GM12878 (cell line): ENCODE data around the gene COQ2. TPM values are rescaled to one million over a fixed set of nuclear protein-coding genes. Genes with fewer than 3 reads are reported as not detected.

Experiments used
- CBFB ChIP-seq: IDR thresholded peaks from 2 replicates; pipeline ENCODE4 v1.6.1; 2016; ENCODE audit warnings: antibody characterized with exemption, low read depth
- CEBPB ChIP-seq, 2 experiments: fragments of 150-350 bp in 1 of 2; IDR thresholded peaks; 2 replicates each; pipeline ENCODE4 v1.6.1; 2012 to 2014; ENCODE audit warnings: low read depth in 2 of 2, low read length in 2 of 2, borderline replicate concordance in 1 of 2, inconsistent platforms in 1 of 2
- CTCF ChIP-seq, 3 experiments: IDR thresholded peaks in 2 of 3; conservative IDR thresholded peaks in 1 of 3; 2 replicates each; pipeline ENCODE4 v1.5.1; 2011; ENCODE audit warnings: low read depth in 3 of 3, low read length in 3 of 3, mild to moderate bottlenecking in 3 of 3, control low read depth in 2 of 3, moderate library complexity in 2 of 3, inconsistent platforms in 1 of 3, mixed read lengths in 1 of 3; ENCODE audit not compliant: control insufficient read depth in 2 of 3, insufficient read depth in 1 of 3; ENCODE audit errors: extremely low read depth in 1 of 3
- EGR1 ChIP-seq, 2 experiments: IDR thresholded peaks; 1 replicate in 1 of 2; 2 replicates in 1 of 2; pipeline ENCODE4 v1.6.1; 2011 to 2012; ENCODE audit warnings: low read depth in 2 of 2, low read length in 2 of 2, borderline replicate concordance in 1 of 2, mild to moderate bottlenecking in 1 of 2, moderate library complexity in 1 of 2
- IRF4 ChIP-seq: IDR thresholded peaks from 2 replicates; pipeline ENCODE4 v1.6.1; 2011; ENCODE audit warnings: low read depth, low read length
- JUND ChIP-seq: IDR thresholded peaks from 2 replicates; pipeline ENCODE4 v1.6.1; 2012; ENCODE audit warnings: low read depth, mild to moderate bottlenecking, low read length, improper control_type of control experiment, moderate library complexity
- PRDM15 ChIP-seq: fragments of 450-650 bp; formaldehyde crosslinking; IDR thresholded peaks from 2 replicates; pipeline ENCODE4 v1.4.0; 2020; ENCODE audit warnings: mild to moderate bottlenecking, moderate library complexity
- RCOR1 ChIP-seq: conservative IDR thresholded peaks from 2 replicates; pipeline ENCODE4 v1.6.1; 2012; ENCODE audit warnings: low read depth, low read length, improper control_type of control experiment
- RFX5 ChIP-seq: IDR thresholded peaks from 2 replicates; pipeline ENCODE4 v1.6.1; 2011; ENCODE audit warnings: low read depth, low read length, improper control_type of control experiment
- SIN3A ChIP-seq: IDR thresholded peaks from 2 replicates; pipeline ENCODE4 v1.6.1; 2012; ENCODE audit warnings: low read depth, low read length, improper control_type of control experiment
- TCF3 ChIP-seq: IDR thresholded peaks from 2 replicates; pipeline ENCODE4 v1.6.1; 2012; ENCODE audit warnings: low read depth, mild to moderate bottlenecking, low read length, borderline replicate concordance; ENCODE audit not compliant: insufficient read depth
- ZNF384 ChIP-seq: IDR thresholded peaks from 2 replicates; pipeline ENCODE4 v1.6.1; 2012; ENCODE audit warnings: low read depth, mild to moderate bottlenecking, low read length, improper control_type of control experiment, borderline replicate concordance
- ZNF622 ChIP-seq: fragments of 450-650 bp; IDR thresholded peaks from 2 replicates; pipeline ENCODE4 v1.6.1; 2017; ENCODE audit warnings: mild to moderate bottlenecking, inconsistent platforms
- polyA plus RNA-seq, 11 experiments: library from polyadenylated mRNA; depleted of rRNA in 4 of 11; unstranded in 6 of 11; stranded (reverse) in 5 of 11; fragments of >200 nt; fragmentation: Nextera tagmentation in 4 of 11; fragmentation: Illumina TruSeq in 1 of 11; extraction: Ambion mirVana in 4 of 11; extraction: Trizol in 1 of 11; gene quantifications; 1 replicate in 1 of 11; 2 replicates in 10 of 11; pipeline versions ENCODE4 v1.2.1 to v1.2.3, GENCODE V29; 2011 to 2016; ENCODE audit warnings: inconsistent platforms in 2 of 11, missing spikeins in 2 of 11, low read depth in 1 of 11
- total RNA-seq, 4 experiments: library from RNA; depleted of rRNA in 3 of 4; stranded (reverse); fragments of >200 nt in 3 of 4; fragmentation: Illumina TruSeq in 1 of 4; extraction: Trizol in 1 of 4; gene quantifications; 2 replicates each; pipeline versions ENCODE4 v1.2.1 to v1.2.3, GENCODE V29; 2013 to 2021
- TF ChIP-seq, protein P1 (sequence below): fragments of 450-650 bp; formaldehyde crosslinking; IDR thresholded peaks from 2 replicates; pipeline ENCODE4 v1.5.0; 2022; ENCODE audit warnings: mild to moderate bottlenecking, missing genetic modification characterization
- TF ChIP-seq, protein P2 (sequence below): IDR thresholded peaks from 2 replicates; pipeline ENCODE4 v1.6.1; 2012; ENCODE audit warnings: improper control_type of control experiment, low read depth, low read length; ENCODE audit not compliant: insufficient replicate concordance

The COQ2 gene
- total and polyA plus RNA-seq, 10 of the 15 experiments (the other 5 are each of a cell fraction or from before 2014, with no cell fraction given): 5.0 to 46.7 (median 19.1) TPM

DNA sequence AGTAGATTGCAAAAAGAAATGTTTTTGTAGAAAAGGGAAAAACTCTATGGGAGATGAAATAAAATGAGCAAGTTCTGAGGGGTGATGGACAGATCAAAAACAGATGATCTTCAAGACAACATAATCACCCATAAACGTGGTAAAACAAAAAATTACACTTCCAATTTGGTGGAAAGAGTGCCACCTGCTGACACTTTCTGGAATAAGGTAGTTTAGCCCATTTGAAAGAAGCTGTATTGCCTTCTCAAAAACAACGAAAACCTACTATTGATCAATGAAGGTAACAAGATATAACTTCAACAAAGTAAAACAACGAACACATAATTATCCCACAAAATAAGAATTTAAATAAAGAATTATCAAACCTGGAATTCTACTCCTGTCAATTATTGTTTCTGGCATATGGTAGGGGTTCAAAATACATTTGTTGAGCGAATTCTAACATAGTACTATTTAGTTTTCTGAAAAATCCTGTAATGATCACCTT is 2.5 kb downstream of the COQ2 start (continued):
- TF ChIP-seq, protein P1, sequence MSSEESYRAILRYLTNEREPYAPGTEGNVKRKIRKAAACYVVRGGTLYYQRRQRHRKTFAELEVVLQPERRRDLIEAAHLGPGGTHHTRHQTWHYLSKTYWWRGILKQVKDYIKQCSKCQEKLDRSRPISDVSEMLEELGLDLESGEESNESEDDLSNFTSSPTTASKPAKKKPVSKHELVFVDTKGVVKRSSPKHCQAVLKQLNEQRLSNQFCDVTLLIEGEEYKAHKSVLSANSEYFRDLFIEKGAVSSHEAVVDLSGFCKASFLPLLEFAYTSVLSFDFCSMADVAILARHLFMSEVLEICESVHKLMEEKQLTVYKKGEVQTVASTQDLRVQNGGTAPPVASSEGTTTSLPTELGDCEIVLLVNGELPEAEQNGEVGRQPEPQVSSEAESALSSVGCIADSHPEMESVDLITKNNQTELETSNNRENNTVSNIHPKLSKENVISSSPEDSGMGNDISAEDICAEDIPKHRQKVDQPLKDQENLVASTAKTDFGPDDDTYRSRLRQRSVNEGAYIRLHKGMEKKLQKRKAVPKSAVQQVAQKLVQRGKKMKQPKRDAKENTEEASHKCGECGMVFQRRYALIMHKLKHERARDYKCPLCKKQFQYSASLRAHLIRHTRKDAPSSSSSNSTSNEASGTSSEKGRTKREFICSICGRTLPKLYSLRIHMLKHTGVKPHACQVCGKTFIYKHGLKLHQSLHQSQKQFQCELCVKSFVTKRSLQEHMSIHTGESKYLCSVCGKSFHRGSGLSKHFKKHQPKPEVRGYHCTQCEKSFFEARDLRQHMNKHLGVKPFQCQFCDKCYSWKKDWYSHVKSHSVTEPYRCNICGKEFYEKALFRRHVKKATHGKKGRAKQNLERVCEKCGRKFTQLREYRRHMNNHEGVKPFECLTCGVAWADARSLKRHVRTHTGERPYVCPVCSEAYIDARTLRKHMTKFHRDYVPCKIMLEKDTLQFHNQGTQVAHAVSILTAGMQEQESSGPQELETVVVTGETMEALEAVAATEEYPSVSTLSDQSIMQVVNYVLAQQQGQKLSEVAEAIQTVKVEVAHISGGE (CRISPR knock-in tag): no peak
- no peak for TF ChIP-seq PRDM15 (CRISPR knock-in tag)
- no peak for TF ChIP-seq ZNF622
- TF ChIP-seq RCOR1: 0 out of 2 replicates have a peak, but pooled peaks have one; percentile 28
- TF ChIP-seq ZNF384: no peak
- no peak for TF ChIP-seq IRF4
- no peak for TF ChIP-seq RFX5
- TF ChIP-seq TCF3: no peak
- no peak for TF ChIP-seq CBFB
- TF ChIP-seq SIN3A: peak; percentile 37; the same call in 1 of the 2 replicates
- TF ChIP-seq CEBPB (IDR thresholded peaks at IDR 0.05; ENCODE audit: borderline replicate concordance in 1 of 2, low read depth in 2 of 2, low read length in 2 of 2): no peak
- TF ChIP-seq CTCF (IDR thresholded peaks at IDR 0.05 in 2 of 3, conservative IDR thresholded peaks at IDR 0.05 in 1 of 3; ENCODE audit: control insufficient read depth in 2 of 3, extremely low read depth in 1 of 3, insufficient read depth in 1 of 3, low read depth in 3 of 3, low read length in 3 of 3): peak; percentile 62 to 77 (median 70)
- TF ChIP-seq, protein P2, sequence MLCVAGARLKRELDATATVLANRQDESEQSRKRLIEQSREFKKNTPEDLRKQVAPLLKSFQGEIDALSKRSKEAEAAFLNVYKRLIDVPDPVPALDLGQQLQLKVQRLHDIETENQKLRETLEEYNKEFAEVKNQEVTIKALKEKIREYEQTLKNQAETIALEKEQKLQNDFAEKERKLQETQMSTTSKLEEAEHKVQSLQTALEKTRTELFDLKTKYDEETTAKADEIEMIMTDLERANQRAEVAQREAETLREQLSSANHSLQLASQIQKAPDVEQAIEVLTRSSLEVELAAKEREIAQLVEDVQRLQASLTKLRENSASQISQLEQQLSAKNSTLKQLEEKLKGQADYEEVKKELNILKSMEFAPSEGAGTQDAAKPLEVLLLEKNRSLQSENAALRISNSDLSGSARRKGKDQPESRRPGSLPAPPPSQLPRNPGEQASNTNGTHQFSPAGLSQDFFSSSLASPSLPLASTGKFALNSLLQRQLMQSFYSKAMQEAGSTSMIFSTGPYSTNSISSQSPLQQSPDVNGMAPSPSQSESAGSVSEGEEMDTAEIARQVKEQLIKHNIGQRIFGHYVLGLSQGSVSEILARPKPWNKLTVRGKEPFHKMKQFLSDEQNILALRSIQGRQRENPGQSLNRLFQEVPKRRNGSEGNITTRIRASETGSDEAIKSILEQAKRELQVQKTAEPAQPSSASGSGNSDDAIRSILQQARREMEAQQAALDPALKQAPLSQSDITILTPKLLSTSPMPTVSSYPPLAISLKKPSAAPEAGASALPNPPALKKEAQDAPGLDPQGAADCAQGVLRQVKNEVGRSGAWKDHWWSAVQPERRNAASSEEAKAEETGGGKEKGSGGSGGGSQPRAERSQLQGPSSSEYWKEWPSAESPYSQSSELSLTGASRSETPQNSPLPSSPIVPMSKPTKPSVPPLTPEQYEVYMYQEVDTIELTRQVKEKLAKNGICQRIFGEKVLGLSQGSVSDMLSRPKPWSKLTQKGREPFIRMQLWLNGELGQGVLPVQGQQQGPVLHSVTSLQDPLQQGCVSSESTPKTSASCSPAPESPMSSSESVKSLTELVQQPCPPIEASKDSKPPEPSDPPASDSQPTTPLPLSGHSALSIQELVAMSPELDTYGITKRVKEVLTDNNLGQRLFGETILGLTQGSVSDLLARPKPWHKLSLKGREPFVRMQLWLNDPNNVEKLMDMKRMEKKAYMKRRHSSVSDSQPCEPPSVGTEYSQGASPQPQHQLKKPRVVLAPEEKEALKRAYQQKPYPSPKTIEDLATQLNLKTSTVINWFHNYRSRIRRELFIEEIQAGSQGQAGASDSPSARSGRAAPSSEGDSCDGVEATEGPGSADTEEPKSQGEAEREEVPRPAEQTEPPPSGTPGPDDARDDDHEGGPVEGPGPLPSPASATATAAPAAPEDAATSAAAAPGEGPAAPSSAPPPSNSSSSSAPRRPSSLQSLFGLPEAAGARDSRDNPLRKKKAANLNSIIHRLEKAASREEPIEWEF: peak; percentile 42
- TF ChIP-seq JUND: no peak
- TF ChIP-seq EGR1 (IDR thresholded peaks at IDR 0.05; ENCODE audit: borderline replicate concordance in 1 of 2, low read depth in 2 of 2, low read length in 2 of 2): no peak
